ENCODE data around the gene ASTN2. TPM values are rescaled to one million over a fixed set of nuclear protein-coding genes. Genes with fewer than 3 reads are reported as not detected.

ASTN2 gene
- total RNA-seq, 1 donor from 2014 or later = 4.2 TPM

GRCh38 chr9:117028103-117028858 lies 386.6 kb downstream of the ASTN2 start:
- intact Hi-C loops (cut with micrococcal nuclease) = no loop called here

GRCh38 chr9:117021906-117022305 lies 393.0 kb downstream of the ASTN2 start:
- intact Hi-C loops (cut with micrococcal nuclease) = no loop called here

GRCh38 chr9:117018966-117019617 lies 395.8 kb downstream of the ASTN2 start:
- intact Hi-C loops (cut with micrococcal nuclease) = no loop called here

DNA sequence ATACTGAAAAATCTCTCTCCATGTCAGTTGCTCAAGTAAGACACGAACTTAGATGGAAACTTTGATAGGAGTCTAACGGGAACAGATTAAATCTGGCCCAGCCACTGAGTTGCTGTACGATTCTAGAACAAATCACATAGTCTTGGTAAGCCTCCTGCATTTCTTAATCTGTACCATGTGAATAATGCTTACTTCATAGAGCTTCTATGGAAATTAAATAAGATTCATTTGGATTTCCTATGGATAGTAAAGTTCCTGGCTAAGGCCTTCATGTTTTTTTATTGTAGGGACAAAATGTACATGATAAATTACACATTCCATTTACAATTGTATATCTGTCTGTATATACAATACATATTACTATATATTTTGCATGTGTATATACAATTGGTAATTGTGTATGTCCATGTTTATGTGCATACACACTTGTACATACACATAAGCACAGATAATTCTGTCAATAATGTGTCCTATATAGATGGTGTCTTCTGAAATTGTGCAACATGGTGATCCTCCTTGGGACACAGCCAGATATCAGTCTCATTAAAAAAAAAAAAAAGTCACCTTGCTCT lies 397.4 kb downstream of the ASTN2 start:
- intact Hi-C loops (cut with micrococcal nuclease) = no loop called here

- intact Hi-C loops (cut with micrococcal nuclease) = no loop called here
Measured at GRCh38 chr9:117014061-117014460, 400.8 kb downstream of the ASTN2 start.

GRCh38 chr9:117013440-117013995 lies 401.3 kb downstream of the ASTN2 start:
- intact Hi-C loops (cut with micrococcal nuclease) = no loop called here

- intact Hi-C loops (cut with micrococcal nuclease) = no loop called here
Measured at GRCh38 chr9:117010061-117010460, 404.8 kb downstream of the ASTN2 start.

DNA sequence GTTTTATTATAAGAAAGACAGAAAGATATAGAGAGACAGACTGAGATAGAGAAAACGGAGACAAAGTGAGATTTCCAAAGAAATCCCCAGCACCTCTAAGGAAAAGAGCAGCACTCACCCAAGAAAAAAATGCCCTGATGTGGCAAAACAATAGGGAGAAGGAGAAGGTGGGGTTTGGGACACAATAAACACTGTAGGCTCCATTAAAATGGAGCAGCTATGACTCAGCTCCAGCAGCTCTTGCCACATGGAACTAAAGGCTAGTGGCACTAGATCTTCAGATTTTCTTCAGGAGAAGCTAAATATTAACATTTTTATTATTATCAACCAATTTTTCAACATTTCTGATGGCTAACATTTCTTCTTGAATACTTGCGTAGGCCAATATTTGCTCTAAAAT lies 406.0 kb downstream of the ASTN2 start:
- intact Hi-C loops (cut with micrococcal nuclease) = no loop called here

- intact Hi-C loops (cut with micrococcal nuclease) = no loop called here
Measured at GRCh38 chr9:117008461-117008860, 406.4 kb downstream of the ASTN2 start.

DNA sequence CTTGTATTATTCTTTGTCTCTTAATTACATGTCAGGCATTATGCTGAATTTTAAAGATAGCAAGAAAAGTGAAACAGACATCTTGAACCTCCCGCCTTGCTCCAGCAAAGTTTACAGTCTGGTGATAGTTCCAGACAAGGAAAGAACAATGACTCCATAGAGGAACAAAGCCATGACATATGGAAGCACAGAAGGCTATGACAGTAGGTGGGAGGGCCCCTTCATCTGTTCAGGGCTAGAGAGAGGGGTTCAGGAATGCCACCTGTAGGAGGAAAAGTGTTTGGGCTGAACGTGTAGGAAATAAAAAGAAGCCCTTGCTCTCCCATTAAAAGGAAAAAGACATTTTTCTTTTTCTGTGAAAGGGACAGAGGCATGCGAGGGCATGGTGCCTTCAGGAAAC lies 412.2 kb downstream of the ASTN2 start:
- intact Hi-C loops (cut with micrococcal nuclease) = no loop called here

DNA sequence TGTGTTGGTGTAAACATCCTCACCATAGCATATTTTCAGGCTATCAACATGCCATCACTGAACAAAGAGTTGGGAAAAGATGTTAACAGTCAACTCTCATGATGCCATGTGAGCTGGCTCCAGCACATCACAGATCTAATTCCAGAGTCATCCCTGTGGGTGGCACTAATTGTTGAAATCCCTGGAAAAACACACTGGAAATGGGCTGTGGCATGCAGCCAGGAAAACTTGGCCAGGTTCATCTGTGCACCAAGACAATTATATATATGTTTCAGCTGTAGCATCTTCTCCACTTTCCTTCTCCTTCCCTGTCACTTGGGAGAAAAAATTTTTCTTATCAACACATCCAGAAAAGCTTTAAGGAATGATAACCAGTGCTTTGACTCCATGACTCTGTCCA lies 414.0 kb downstream of the ASTN2 start:
- intact Hi-C loops (cut with micrococcal nuclease) = no loop called here

- intact Hi-C loops (cut with micrococcal nuclease) = no loop called here
Measured at GRCh38 chr9:117000196-117000723, 414.6 kb downstream of the ASTN2 start.

- intact Hi-C loops (cut with micrococcal nuclease) = no loop called here
Measured at GRCh38 chr9:116998305-116998704, 416.6 kb downstream of the ASTN2 start.

DNA sequence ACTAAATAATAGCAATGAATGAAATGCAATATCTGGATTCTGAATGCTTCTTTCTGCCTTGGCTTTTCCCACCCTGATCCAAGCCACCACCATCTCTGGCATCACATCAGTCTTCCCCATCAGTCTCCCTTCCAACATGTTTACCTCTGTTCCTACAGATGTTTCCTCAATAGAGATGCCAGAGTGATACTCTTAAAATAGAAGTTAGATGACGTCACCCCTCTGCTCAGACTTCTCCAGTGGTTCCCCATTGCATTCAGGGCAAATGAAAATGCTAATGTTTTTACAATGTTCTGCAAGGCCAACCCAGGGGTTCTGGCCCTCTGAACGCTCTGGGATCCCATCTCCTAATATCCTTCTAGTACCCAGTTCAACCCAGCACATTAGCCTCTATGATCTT lies 422.0 kb downstream of the ASTN2 start:
- intact Hi-C loops (cut with micrococcal nuclease) = no loop called here

- intact Hi-C loops (cut with micrococcal nuclease) = no loop called here
Measured at GRCh38 chr9:116991051-116991450, 423.8 kb downstream of the ASTN2 start.

GRCh38 chr9:116990592-116990991 lies 424.3 kb downstream of the ASTN2 start:
- intact Hi-C loops (cut with micrococcal nuclease) = no loop called here

- intact Hi-C loops (cut with micrococcal nuclease) = no loop called here
Measured at GRCh38 chr9:116987721-116988485, 427.0 kb downstream of the ASTN2 start.

- intact Hi-C loops (cut with micrococcal nuclease) = no loop called here
Measured at GRCh38 chr9:116986015-116986414, 428.8 kb downstream of the ASTN2 start.

DNA sequence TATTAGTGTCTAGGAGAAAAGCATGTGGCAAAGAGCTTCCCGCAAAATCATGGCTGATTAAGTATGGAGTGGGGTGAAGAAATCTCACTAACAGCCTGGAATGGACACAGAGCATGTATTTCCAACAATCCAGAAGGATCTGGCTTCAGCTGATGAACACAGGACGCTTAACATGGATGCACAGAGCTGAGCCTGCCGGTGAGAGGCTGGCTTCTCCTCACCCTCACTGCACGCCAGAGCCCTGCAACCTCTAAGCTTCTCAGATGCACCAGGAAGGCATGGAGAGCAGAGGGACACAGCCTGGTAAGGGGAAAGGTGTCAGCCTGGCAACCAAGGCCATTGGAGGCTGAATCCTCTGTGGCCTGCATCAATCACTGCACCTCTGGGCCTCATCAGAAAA lies 429.3 kb downstream of the ASTN2 start:
- intact Hi-C loops (cut with micrococcal nuclease) = no loop called here

DNA sequence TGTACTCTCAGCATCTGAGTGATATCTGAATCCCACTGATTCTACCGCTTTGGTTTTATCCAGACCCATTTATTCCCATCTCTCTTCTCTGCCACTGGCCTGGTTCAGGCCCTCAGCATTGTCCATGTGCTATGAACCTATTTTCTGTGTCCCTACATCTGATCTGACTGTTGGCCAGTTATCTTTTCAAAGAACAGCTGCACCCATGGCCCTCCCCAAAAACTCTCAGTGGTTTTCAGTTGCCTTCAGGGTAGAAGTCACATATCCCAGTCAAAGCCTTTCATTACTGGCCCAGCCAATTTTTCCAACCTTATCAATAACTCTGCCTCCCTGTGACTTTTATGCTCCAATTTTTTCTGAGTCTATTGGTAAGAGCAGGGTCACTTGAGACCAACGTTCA lies 430.7 kb downstream of the ASTN2 start:
- intact Hi-C loops (cut with micrococcal nuclease) = no loop called here

- intact Hi-C loops (cut with micrococcal nuclease) = no loop called here
Measured at GRCh38 chr9:116980582-116981120, 434.2 kb downstream of the ASTN2 start.
